OCI-LY1 (cell line): Measurements from ENCODE around the gene APBB3.

Experiments used
- H2AFZ ChIP-seq: fragments of 200-600 bp; sonication (generic), shearing (Covaris generic); 2 replicates; pipeline ENCODE4 v1.6.0; 2014; ENCODE audit warnings: antibody characterized with exemption, mild to moderate bottlenecking, low read length
- H3F3A ChIP-seq: fragments of 200-600 bp; sonication (generic), shearing (Covaris generic); 2 replicates; pipeline ENCODE4 v1.6.0; 2014; ENCODE audit warnings: mild to moderate bottlenecking, antibody characterized with exemption, low read length, moderate library complexity; ENCODE audit not compliant: insufficient read depth
- H3K27ac ChIP-seq: fragments of 200-600 bp; sonication (generic); 2 replicates; pipeline ENCODE4 v1.5.1; 2014; ENCODE audit warnings: low read length, mixed run types, mild to moderate bottlenecking, low read depth; ENCODE audit not compliant: poor library complexity, severe bottlenecking
- H3K27me3 ChIP-seq: fragments of 200-600 bp; sonication (generic); 2 replicates; pipeline ENCODE4 v1.6.0; 2014; ENCODE audit warnings: antibody characterized with exemption, mild to moderate bottlenecking, low read length, moderate library complexity; ENCODE audit not compliant: insufficient read depth
- H3K36me3 ChIP-seq: fragments of 200-600 bp; sonication (generic); 2 replicates; pipeline ENCODE4 v1.6.1; 2014; ENCODE audit warnings: mild to moderate bottlenecking, antibody characterized with exemption, low read length, moderate library complexity, mixed read lengths; ENCODE audit not compliant: insufficient read depth
- H3K4me1 ChIP-seq: fragments of 200-600 bp; sonication (generic); 2 replicates; pipeline ENCODE4 v1.5.1; 2014; ENCODE audit warnings: mild to moderate bottlenecking, low read length, moderate library complexity; ENCODE audit not compliant: insufficient read depth, severe bottlenecking
- H3K4me2 ChIP-seq: fragments of 200-600 bp; sonication (generic), shearing (Covaris generic); 2 replicates; pipeline ENCODE4 v1.6.1; 2014; ENCODE audit warnings: low read length
- H3K4me3 ChIP-seq: fragments of 200-600 bp; sonication (generic); 2 replicates; pipeline ENCODE4 v1.5.1; 2014; ENCODE audit warnings: low read length, low read depth, mild to moderate bottlenecking, mixed read lengths; ENCODE audit not compliant: poor library complexity, severe bottlenecking
- H3K79me2 ChIP-seq: fragments of 200-600 bp; shearing (Covaris generic); 2 replicates; pipeline ENCODE4 v1.6.1; 2016; ENCODE audit warnings: mixed run types, low read length, mixed read lengths; ENCODE audit not compliant: insufficient read depth
- H3K9ac ChIP-seq: fragments of 200-600 bp; sonication (generic), shearing (Covaris generic); 2 replicates; pipeline ENCODE4 v1.6.1; 2014; ENCODE audit warnings: mild to moderate bottlenecking, low read length, mixed read lengths
- H3K9me2 ChIP-seq: fragments of 200-600 bp; sonication (generic), shearing (Covaris generic); 2 replicates; pipeline ENCODE4 v1.6.1; 2014; ENCODE audit warnings: low read depth, mild to moderate bottlenecking, low read length, mixed read lengths
- H3K9me3 ChIP-seq: fragments of 200-600 bp; shearing (Covaris generic); 2 replicates; pipeline ENCODE4 v1.6.1; 2014; ENCODE audit warnings: low read length, mixed read lengths
- H4K20me1 ChIP-seq: fragments of 200-600 bp; sonication (generic), shearing (Covaris generic); 2 replicates; pipeline ENCODE4 v1.6.0; 2016; ENCODE audit warnings: mild to moderate bottlenecking, low read length; ENCODE audit not compliant: insufficient read depth
- EZH2 ChIP-seq: fragments of 200-600 bp; sonication (generic), shearing (Covaris generic); IDR thresholded peaks from 2 replicates; pipeline ENCODE4 v1.8.0; 2017; ENCODE audit warnings: borderline replicate concordance, mixed run types, mild to moderate bottlenecking, antibody characterized with exemption, low read length, moderate library complexity, mixed read lengths
- TF ChIP-seq, protein P1 (sequence below): fragments of 200-600 bp; sonication (generic), shearing (Covaris generic); IDR thresholded peaks from 2 replicates; pipeline ENCODE4 v1.5.1; 2017; ENCODE audit warnings: mild to moderate bottlenecking, antibody characterized with exemption, low read length, moderate library complexity, mixed read lengths

Gene APBB3

DNA sequence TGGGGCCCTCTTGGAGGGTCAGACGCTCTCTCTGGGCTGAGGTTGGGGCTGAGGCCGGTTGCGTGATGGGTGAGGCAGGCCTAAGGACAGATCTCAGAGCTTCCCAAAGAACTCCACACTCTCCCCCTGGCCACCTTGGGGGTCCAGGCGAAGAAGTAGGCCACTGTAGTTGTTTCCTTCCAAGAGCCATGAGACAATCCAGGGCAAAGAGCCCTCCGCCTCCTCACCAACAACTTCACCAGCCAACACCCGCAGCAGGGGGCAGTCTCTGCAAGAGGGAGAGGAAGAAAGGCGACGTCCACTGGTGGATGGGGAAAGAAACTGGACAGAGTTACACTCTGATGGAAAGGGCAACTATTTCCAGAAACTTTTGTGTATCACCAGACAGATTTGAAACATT is 10.9 kb upstream of the APBB3 start:
- no peaks in the 10 kb centered on the region for H3K4me1 ChIP-seq
- H4K20me1 ChIP-seq, result no peaks in the 10 kb centered on the region
- no peak overlapping the region for H3K4me2 ChIP-seq
- TF ChIP-seq, protein P1, sequence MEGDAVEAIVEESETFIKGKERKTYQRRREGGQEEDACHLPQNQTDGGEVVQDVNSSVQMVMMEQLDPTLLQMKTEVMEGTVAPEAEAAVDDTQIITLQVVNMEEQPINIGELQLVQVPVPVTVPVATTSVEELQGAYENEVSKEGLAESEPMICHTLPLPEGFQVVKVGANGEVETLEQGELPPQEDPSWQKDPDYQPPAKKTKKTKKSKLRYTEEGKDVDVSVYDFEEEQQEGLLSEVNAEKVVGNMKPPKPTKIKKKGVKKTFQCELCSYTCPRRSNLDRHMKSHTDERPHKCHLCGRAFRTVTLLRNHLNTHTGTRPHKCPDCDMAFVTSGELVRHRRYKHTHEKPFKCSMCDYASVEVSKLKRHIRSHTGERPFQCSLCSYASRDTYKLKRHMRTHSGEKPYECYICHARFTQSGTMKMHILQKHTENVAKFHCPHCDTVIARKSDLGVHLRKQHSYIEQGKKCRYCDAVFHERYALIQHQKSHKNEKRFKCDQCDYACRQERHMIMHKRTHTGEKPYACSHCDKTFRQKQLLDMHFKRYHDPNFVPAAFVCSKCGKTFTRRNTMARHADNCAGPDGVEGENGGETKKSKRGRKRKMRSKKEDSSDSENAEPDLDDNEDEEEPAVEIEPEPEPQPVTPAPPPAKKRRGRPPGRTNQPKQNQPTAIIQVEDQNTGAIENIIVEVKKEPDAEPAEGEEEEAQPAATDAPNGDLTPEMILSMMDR, result peak; percentile 27; the same call in 1 of the 2 replicates
- no peak for TF ChIP-seq EZH2
- no peaks in the 10 kb centered on the region for H3F3A ChIP-seq
- no peak overlapping the region for H2AFZ ChIP-seq
- no peaks in the 10 kb centered on the region for H3K79me2 ChIP-seq
- H3K9ac ChIP-seq, result no peak overlapping the region
- H3K36me3 ChIP-seq, result no peaks in the 10 kb centered on the region
- no peaks in the 10 kb centered on the region for H3K27me3 ChIP-seq
- no peaks in the 10 kb centered on the region for H3K9me3 ChIP-seq
- H3K4me3 ChIP-seq, result no peak overlapping the region
- H3K9me2 ChIP-seq, result no peaks in the 10 kb centered on the region
- no peak overlapping the region for H3K27ac ChIP-seq

DNA sequence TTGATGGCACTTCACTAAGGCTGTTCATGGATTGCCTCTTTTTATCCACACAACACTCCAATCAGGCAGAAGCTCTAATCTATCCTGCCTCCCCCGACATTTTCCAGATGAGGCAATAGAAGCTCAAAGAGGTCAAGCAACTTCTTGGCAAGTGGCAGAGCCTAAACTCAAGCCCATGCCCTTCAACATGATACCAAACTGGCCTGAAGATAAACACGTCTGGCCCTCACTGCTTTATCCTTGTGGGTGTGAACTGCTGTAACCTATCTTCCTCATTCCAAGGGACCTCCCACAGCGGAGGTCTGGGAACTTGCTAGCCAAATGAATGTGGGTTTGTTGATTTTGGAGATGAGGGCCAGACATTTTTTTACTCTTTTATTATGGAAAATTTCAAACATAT is 9.8 kb upstream of the APBB3 start:
- H3K27ac ChIP-seq, result no peak overlapping the region
- H3K36me3 ChIP-seq, result peaks cover 5% of the 10 kb centered on the region; the same call in 1 of the 2 replicates
- H3K9me2 ChIP-seq, result no peaks in the 10 kb centered on the region
- TF ChIP-seq, protein P1, result no peak
- no peak for TF ChIP-seq EZH2
- no peaks in the 10 kb centered on the region for H3K27me3 ChIP-seq
- no peaks in the 10 kb centered on the region for H4K20me1 ChIP-seq
- H3K4me1 ChIP-seq, result peaks cover under 1% of the 10 kb centered on the region
- no peak overlapping the region for H3K9ac ChIP-seq
- no peaks in the 10 kb centered on the region for H3K9me3 ChIP-seq
- no peaks in the 10 kb centered on the region for H3K79me2 ChIP-seq
- no peak overlapping the region for H2AFZ ChIP-seq
- no peak overlapping the region for H3K4me3 ChIP-seq
- H3K4me2 ChIP-seq, result no peak overlapping the region
- H3F3A ChIP-seq, result no peaks in the 10 kb centered on the region

DNA sequence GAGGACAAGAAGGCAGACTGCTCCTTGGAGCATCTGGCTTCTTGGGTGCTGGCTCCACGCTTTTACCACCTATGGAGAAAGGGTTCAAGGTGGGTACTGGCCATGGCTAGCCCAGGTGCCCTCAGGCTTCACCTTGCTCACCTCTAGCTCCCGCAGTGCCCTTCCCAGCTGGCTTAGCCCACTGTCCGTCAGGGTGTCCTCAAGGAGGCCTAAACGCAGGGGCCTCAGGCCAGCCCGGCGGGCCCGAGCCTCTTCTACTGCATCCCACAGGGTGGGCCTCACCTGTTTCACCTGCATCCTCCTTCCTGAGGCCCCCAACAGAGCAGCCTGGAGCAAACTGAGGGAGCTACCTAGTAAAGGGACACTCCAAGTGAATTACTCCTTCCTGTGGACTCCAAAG is 9.3 kb upstream of the APBB3 start:
- Histone ChIP-seq H3K27me3 (no peaks in the 10 kb centered on the region), H4K20me1 (no peaks in the 10 kb centered on the region), H2AFZ (no peak overlapping the region), H3K9ac (no peak overlapping the region), H3K4me1 (peaks cover 5% of the 10 kb centered on the region), H3K4me3 (no peak overlapping the region), H3K27ac (no peak overlapping the region), H3K4me2 (no peak overlapping the region), H3K9me3 (no peaks in the 10 kb centered on the region), H3K9me2 (no peaks in the 10 kb centered on the region), H3K79me2 (no peaks in the 10 kb centered on the region), H3F3A (no peaks in the 10 kb centered on the region), H3K36me3 (peaks cover 9% of the 10 kb centered on the region; the same call in 1 of the 2 replicates)
- no peak for TF ChIP-seq EZH2
- TF ChIP-seq, protein P1, result no peak
